HG02759 (cell line): ENCODE measurements around the gene POU4F2.

Experiments
- ATAC-seq: cut with Tn5 transposase; IDR thresholded peaks from one replicate; pipeline ENCODE4 v1.9.1; 2021; ENCODE audit warnings: mild to moderate bottlenecking, moderate library complexity; ENCODE audit not compliant: unreplicated experiment

The POU4F2 gene, protein sequence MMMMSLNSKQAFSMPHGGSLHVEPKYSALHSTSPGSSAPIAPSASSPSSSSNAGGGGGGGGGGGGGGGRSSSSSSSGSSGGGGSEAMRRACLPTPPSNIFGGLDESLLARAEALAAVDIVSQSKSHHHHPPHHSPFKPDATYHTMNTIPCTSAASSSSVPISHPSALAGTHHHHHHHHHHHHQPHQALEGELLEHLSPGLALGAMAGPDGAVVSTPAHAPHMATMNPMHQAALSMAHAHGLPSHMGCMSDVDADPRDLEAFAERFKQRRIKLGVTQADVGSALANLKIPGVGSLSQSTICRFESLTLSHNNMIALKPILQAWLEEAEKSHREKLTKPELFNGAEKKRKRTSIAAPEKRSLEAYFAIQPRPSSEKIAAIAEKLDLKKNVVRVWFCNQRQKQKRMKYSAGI

GRCh38 chr4:146638786-146639505, at the start of gene POU4F2:
TSS of gene POU4F2 (plus strand) at chr4:146638893. CDS start at chr4:146639141, 248 bp downstream.
- ATAC-seq = peak; percentile 45

DNA sequence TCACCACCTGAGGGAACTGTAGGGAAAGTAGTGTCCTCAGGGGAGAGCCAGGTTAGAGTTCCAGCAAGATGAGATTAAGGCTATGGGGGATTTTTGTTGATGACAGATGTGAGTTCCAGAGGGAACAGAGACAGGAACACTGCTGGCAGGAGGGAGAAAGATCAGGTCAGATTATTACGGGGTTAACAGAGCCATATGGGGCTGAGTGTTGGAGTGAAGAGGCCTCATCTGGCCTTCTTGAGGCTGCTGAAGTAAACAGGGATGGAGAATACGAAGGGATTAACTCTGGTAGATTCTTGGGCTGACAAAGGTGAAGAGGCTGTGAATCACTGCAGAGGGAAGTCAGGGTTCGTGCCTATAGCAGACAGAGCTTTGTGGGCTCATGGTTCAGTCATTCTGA, 47.9 kb upstream of the POU4F2 start:
- no peak for ATAC-seq

GRCh38 chr4:146592019-146592418, 46.7 kb upstream of the POU4F2 start:
- ATAC-seq = no peak

DNA sequence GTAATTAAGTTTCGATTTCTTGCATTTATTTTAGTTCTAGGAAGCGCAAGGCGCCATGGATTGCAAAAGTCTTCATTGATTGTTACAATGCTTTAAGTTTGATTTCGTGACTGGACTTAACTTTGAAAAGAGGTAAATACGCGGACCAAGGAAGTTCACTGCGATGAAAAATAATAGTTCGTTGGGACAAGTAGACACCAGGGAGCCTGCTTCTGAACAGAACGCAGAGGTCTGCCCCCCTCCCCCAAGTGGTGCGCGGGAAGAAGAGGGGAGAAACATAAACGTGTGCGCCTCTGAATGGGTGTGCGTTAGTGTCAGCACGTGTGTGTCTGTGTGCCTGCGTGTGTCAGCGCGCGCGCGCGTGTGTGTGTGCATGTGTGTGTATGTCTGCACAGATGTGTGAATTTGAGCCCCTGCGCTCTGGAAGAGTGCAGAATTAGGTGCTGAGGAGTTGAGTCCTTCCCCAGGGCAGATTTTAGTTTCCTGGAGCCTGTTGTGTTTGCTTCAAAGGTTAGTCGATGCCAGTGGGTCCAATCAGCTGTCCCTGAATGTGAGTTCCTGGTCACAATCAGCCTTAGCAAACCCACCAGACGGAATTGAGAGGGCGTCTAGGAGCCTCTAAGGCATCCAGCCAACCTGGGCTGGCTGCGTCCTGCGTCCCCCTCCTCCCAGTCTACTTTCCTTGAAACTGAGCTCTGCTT, 5.8 kb upstream of the POU4F2 start:
- no peak for ATAC-seq

DNA sequence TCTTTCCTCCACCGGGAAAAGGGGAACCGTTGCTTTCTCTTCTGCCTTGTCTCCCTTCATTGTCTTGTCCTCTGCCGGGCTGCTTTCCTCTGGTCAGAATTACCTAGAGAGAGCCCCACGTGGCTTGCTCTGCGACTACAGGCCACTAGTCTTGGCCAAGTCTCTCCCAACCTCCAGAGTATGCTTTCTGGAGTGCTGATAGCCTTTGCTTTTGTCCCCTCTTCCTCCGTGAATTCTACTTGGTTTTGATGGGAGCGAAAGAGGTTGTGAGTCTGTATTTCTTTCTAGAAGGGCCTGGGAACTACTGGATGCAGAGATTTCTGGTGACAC, 5.3 kb upstream of the POU4F2 start:
- ATAC-seq = no peak

- ATAC-seq = no peak
Measured at GRCh38 chr4:146634825-146635224, 3.9 kb upstream of the POU4F2 start.

DNA sequence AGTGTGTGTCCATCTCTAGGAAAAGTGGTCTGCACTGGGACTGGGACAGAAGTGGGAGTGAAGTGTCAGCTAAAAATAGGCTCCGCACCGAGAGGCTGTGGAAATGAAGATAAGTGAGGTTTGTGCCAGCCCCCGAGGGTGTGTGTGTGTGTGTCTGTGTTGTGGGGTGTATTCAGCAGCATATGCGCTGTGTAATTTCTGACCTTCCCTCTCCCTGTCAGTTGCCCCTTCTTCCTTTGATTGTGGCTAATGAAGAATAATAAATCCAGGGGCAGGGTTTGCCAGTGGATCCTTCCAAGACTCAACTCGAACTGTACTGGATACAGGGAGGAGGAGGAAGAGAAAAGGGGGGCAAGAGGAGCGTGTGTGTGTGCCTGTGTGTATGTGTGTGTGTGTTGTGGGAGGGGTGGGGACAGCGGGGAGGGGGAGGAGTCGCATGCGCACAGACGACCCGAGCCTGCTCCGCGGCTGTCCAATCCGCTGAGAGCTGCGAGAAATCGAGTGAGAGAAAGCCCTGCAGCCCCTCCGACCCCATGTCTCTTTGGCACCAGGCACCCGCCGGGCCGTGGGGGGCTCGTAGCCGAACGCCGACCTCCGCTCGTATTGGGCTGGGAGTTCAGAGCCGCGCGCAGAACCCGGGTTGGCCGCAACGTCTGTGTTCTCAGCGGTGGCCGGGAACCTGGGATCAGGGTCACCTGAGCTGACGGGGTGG, 916 bp upstream of the POU4F2 start:
- ATAC-seq = no peak

- no peak for ATAC-seq
Measured at GRCh38 chr4:146638333-146638785, 334 bp upstream of the POU4F2 start.

DNA sequence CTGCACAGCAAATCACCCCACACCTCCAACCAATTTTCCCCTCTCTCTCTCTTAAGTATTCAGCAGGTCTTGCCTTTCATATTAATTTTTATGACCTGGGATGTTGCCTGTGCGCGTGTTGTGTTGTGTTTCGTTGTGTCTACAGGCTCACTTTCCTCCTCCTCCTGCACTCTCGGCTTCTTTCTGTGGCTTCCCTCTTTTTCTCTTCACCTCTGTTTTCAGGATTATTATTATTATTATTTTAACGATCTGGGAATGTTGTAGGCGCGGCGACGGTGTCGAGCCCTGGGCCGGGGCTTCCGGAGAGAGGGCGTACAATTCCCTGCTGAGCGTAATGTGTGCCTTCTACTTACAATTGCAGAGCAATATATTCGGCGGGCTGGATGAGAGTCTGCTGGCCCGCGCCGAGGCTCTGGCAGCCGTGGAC, 826 bp downstream of the POU4F2 start:
- ATAC-seq = no peak

GRCh38 chr4:146640021-146640464, 1.4 kb downstream of the POU4F2 start:
- no peak for ATAC-seq

DNA sequence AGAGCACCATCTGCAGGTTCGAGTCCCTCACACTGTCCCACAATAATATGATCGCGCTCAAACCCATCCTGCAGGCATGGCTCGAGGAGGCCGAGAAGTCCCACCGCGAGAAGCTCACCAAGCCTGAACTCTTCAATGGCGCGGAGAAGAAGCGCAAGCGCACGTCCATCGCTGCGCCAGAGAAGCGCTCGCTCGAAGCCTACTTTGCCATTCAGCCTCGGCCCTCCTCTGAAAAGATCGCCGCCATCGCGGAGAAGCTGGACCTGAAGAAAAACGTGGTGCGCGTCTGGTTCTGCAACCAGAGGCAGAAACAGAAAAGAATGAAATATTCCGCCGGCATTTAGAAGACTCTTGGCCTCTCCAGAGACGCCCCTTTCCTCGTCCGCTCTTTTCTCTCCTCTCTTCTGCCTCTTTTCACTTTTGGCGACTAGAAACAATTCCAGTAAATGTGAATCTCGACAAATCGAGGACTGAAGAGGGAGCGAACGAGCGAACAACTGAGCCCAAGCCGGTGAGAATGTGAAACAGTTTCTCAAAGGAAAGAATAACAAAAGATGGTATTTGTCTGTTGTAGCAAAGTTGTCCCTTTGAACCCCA, 1.9 kb downstream of the POU4F2 start:
- no peak for ATAC-seq

GRCh38 chr4:146641762-146642161, 3.1 kb downstream of the POU4F2 start:
- ATAC-seq = no peak

DNA sequence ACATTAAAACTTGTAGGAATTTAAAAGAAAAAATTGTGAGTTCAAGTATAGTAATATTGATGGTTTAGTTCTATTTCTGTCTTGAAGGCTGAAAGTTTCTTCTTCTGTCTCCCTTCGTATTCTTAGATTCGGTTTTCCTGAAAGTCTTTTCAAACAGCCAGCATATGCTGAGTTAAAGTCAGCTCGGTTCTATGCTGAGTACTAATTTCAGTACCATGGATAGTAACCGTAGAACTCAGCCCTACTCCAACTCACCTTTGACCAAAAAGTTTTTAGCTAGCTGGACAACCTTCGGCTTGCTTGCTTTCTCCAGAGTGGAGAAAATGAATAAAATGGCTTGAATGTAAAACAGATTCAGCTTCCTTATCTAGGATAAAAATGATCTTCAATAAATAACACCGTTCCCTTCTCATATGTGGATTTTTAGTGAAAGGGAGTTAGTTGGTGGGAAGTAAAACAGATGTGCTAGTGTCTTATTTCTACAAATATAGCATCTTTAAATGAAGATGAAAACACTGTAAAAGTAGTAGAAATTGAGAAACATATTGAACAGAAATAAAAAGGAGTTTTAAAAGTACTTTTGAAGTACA, 5.2 kb downstream of the POU4F2 start:
- no peak for ATAC-seq

- ATAC-seq = no peak
Measured at GRCh38 chr4:146645921-146646320, 7.2 kb downstream of the POU4F2 start.

- ATAC-seq = no peak
Measured at GRCh38 chr4:146646593-146647325, 8.1 kb downstream of the POU4F2 start.

DNA sequence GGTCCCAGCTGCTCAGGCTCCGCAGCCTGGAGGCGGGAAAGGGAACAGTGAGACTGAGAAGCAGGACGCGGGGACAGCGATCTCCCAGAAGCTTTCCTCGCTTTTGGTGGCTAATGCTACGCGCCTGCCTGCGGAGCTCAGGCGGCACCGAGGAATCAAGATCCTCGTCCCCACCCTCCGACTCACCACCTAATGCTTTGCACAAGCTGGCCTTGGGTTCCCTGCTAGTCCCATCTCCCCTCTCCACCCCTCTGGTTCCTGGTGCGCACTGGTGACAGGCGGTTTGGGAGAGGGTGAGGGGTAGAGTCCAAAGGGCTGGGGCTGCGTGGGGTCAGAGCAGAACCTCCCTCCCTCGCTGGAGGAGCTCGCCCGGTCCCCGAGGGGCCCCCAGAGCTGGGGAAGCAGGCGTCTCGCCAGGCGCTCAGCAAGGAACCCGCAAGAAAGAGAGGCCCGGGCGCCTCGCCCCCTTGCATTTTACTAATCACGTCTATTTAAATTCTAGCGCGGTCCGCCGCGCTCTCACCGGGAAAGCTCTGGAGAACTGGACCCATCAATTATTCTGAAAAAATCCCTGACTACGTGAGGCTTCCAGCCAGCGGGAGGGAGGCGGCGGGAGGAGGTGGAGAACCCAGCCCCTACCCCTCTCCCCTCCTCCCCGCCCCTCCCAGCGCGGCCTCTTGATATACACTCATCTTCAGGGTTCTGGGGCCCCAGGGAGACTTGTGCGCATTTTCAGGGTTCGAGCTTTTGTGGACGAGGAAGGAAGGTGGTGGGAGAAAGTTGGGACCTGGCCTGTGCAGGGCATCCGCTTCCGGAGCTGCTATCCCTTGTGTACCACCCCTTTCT, 9.1 kb downstream of the POU4F2 start:
- no peak for ATAC-seq

GRCh38 chr4:146648461-146648783, 9.7 kb downstream of the POU4F2 start:
- no peak for ATAC-seq

- ATAC-seq = no peak
Measured at GRCh38 chr4:146649232-146649631, 10.5 kb downstream of the POU4F2 start.

DNA sequence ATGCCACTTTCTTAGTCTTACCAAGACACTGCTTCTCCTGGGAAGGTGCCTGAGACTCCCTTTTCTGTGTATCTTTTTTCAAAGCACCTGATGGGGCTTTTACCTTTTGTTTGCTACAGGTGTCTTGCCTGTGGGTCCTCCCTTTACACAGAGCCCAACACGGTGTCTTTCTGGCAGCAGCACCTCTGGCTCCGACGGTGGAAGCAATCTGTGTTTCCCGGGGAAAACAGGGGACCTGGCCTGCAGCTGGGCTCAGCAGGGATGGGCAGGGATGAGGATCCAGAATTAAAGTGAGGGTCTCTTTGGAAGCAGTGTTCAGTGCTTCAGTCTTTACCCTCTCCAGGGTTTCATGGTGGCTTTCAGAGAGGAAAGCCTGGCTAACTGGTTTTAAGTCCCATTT, 11.3 kb downstream of the POU4F2 start:
- no peak for ATAC-seq
